GM12865 (cell line): ENCODE data around the gene MED13L.
A peak's percentile ranks its signal among the peaks of the same experiment; 100 is the strongest.

Source experiments
- DNase-seq: peaks from one replicate; pipeline ENCODE4 v3.0.0; 2010; ENCODE audit warnings: low read depth
- H3K4me3 ChIP-seq: 2 replicates; pipeline ENCODE4 v1.5.1; 2011; ENCODE audit warnings: mild to moderate bottlenecking, low read depth, low read length, control low read depth
- CTCF ChIP-seq: IDR thresholded peaks from 2 replicates; pipeline ENCODE4 v1.5.1; 2011; ENCODE audit warnings: low read length, control low read depth, low read depth, inconsistent platforms; ENCODE audit not compliant: insufficient read depth; ENCODE audit errors: missing control alignments

The MED13L gene

DNA sequence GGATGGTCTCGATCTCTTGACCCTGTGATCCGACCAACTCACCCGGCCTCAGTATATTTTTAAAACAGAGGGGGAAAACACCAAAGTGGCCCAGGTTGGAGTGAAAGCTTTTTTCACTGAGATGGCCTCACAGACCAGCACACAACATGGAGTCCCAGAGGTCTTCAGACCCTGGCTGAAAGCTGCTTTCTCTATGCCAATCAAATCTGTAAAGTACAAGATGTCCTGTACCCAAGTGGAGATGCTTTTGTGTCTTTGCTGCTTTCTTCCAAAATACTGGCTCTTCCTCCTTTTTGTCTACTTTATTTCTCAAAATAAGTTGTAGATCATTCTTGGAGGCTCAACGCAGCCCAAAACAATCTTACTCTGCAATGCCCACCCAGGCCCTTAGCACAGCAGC lies 214.8 kb downstream of the MED13L start:
- DNase-seq, result no peak
- no peak for TF ChIP-seq CTCF
- no peak overlapping the region for H3K4me3 ChIP-seq

DNA sequence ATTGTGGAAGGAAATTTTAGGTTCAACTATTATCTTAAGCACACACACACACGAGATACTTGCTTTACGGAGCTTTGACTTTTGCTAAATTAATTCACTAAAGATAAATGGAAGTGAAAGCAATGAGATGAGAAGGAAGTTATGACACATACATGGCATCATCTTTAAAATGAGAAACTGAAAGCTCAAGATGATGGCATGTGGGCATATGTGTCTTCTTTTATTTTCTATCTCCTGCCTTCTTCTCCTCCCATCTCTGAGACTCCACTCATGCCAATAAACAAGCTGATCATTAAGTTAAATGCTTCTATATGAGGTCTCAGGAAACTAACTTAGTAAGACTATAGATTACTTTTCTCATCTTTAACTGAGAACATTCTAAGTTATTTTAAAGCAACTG lies 216.7 kb downstream of the MED13L start:
- TF ChIP-seq CTCF, result no peak
- no peak overlapping the region; the same call in 1 of the 2 replicates for H3K4me3 ChIP-seq
- DNase-seq, result peak; percentile 63

DNA sequence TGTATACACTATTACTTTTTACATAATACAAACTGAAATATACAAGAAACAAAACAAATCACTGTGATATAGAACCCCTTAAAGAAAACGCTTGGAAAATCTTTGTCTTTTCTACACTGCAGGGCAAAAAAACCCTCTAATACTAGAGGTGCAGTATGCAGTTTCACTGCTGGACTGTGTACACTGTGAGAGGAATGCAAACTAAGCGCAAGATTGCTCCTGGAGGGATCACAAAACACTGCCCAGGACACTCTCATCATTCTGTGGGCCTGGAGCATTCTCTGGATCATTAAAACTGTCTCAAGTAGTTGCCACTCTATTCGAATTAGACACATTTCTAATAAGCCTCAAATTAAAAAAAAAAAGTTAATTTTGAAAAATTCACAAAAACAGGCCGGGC lies 217.6 kb downstream of the MED13L start:
- TF ChIP-seq CTCF, result no peak
- DNase-seq, result no peak
- no peak overlapping the region for H3K4me3 ChIP-seq

DNA sequence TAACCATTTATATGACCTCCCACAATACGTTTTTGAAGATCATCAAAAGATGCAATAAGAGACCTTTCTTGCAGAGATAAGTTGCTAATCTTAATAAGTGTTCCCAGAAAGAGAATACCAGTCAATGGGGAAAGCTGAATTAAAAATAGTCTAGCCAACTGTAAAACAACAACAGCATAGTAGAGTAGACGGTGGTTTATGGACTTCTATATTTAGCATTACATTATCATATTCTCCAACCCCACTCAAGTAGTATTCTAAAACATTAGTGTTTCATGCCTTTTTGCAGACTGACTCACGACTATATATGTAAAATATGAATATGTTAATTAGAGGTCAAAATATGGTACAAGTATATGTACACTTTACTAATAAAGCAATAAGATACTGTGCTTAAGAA lies 218.9 kb downstream of the MED13L start:
- no peak for DNase-seq
- no peak overlapping the region for H3K4me3 ChIP-seq
- TF ChIP-seq CTCF, result no peak

- DNase-seq, result no peak
- no peak overlapping the region for H3K4me3 ChIP-seq
- TF ChIP-seq CTCF, result no peak
Observed at GRCh38 chr12:116057356-116057755, 220.1 kb downstream of the MED13L start.

DNA sequence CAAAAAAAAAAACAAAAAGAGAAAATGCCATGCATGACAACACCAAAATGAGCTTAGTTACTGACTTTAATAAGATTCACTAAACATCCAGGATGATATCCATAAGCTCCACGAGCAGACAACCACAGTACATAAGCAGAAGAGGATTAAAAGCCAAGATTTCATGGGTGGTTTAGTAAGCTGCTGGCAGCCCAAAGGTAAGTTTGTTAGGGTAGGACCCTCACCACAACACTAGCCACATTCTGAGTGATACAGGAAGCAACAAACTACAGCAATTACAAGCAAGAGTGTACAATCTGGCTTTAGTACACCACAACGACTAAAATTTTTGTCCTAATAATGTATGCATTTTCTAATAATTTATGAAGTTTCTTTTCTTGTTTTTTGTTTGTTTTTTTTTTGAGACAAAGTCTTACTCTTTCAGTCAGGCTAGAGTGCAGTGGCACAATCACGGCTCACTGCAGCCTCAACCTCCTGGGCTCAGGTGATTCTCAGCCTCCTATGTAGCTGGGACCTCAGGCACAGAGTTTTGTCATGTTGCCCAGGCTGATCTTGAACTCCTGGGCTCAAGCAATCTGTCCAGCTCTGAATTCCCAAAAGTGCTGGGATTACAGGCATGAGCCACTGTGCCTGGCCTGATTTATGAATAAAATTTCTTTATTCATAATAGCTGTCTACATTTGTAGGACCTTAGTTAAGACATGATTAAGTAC lies 221.4 kb downstream of the MED13L start:
- TF ChIP-seq CTCF, result no peak
- no peak for DNase-seq
- no peak overlapping the region for H3K4me3 ChIP-seq

GRCh38 chr12:116054280-116054679 lies 223.2 kb downstream of the MED13L start:
- DNase-seq, result no peak
- TF ChIP-seq CTCF, result no peak
- no peak overlapping the region for H3K4me3 ChIP-seq
